ENCODE data around the gene CLIC4. TPM values are rescaled to one million over a fixed set of nuclear protein-coding genes. Genes with fewer than 3 reads are reported as not detected.
A peak's percentile ranks its signal among the peaks of the same experiment; 100 is the strongest.

CLIC4 gene
- total and polyA plus RNA-seq, 2 of the 8 experiments (the other 6 are each of a cell fraction or from before 2014, with no cell fraction given), result 77.5 to 293 TPM

GRCh38 chr1:24751833-24752232 lies 6.6 kb downstream of the CLIC4 start:
- H3K27ac ChIP-seq (ENCODE audit: low read depth, low read length), result no peak overlapping the region
- TF ChIP-seq GTF2F1 (IDR thresholded peaks at IDR 0.05; ENCODE audit: borderline replicate concordance, low read depth, low read length) (no peak), EZH2 (IDR thresholded peaks at IDR 0.05; ENCODE audit: low read depth, low read length, severe bottlenecking) (no peak), TAF1 (IDR thresholded peaks at IDR 0.05; ENCODE audit: low read depth, low read length) (no peak), E2F6 (IDR thresholded peaks at IDR 0.05) (no peak), ATF2 (IDR thresholded peaks at IDR 0.05; ENCODE audit: low read length) (no peak), CBX5 (IDR thresholded peaks at IDR 0.05; ENCODE audit: low read depth, low read length) (no peak), BRCA1 (IDR thresholded peaks at IDR 0.05; ENCODE audit: low read depth, low read length) (no peak), HDAC2 (IDR thresholded peaks at IDR 0.05; ENCODE audit: borderline replicate concordance in 1 of 2, low read depth in 2 of 2, low read length in 2 of 2) (no peak), USF2 (IDR thresholded peaks at IDR 0.05; ENCODE audit: low read length) (no peak)

More at GRCh38 chr1:24751833-24752232, 6.6 kb downstream of the CLIC4 start:
- H4K8ac ChIP-seq (ENCODE audit: extremely low read depth, insufficient read depth, low read length), result no peak overlapping the region
- FAIRE-seq, result no peak
- ChIA-PET CTCF (ENCODE audit: partially characterized antibody) (interaction anchor here (1.0 to 1.4 kb wide), 3 partner anchors 11 to 69 kb away, joined by 3 to 6 read pairs (median 4); no protein-coding TSS in a partner anchor), POLR2A (ENCODE audit: partially characterized antibody) (interaction anchor here (1.0 to 2.0 kb wide), 6 partner anchors 11 to 52 kb away, joined by 4 to 11 read pairs (median 6); no protein-coding TSS in a partner anchor)
- H2AFZ ChIP-seq (ENCODE audit: low read length), result no peak overlapping the region
- WGBS, 2 experiments (ENCODE audit: extremely low coverage in 1 of 2, insufficient coverage in 1 of 2, insufficient read length in 1 of 2, insufficient replicate concordance in 2 of 2, low coverage in 1 of 2, low lambda C conversion rate in 2 of 2, missing lambda C conversion rate in 1 of 2), result 94% methylated on average over 1 of the region's 1 CpG; no CpG with 5 or more reads in 1 of the 2 experiments
- H3K9me3 ChIP-seq (ENCODE audit: insufficient read depth in 2 of 2, low read depth in 1 of 2, low read length in 1 of 2), result no peaks in the 10 kb centered on the region
- H3K23me2 ChIP-seq (ENCODE audit: low read depth, low read length), result peaks cover 2% of the 10 kb centered on the region; the same call in 1 of the 2 replicates
- H3K4me3 ChIP-seq (ENCODE audit: extremely low read depth in 1 of 4, insufficient read depth in 2 of 4, low read depth in 3 of 4, low read length in 4 of 4), result no peak overlapping the region
- peaks cover 0 to 7% (median 2%) of the 10 kb centered on the region in 4 experiments; a peak in 2 of 7 replicates for H3K4me1 ChIP-seq (replicated peaks in 1 of 4; ENCODE audit: control insufficient read depth in 3 of 4, insufficient read depth in 4 of 4, low read length in 3 of 4)
- peaks cover 26 to 28% of the 10 kb centered on the region in 2 experiments for H4K20me1 ChIP-seq (replicated peaks in 1 of 2; ENCODE audit: control insufficient read depth in 1 of 2, insufficient read depth in 2 of 2, low read length in 2 of 2)
- H3K56ac ChIP-seq (replicated peaks; ENCODE audit: insufficient read length, low read depth, low read length), result no peak overlapping the region
- H2BK20ac ChIP-seq (ENCODE audit: low read length), result no peak overlapping the region
- no peak overlapping the region for H3K4ac ChIP-seq (replicated peaks; ENCODE audit: insufficient read length, low read depth, low read length)
- no peak overlapping the region for H2BK5ac ChIP-seq (ENCODE audit: low read depth, low read length)
- no peak overlapping the region for H3K23ac ChIP-seq (ENCODE audit: insufficient read length)
- H3K36me3 ChIP-seq (ENCODE audit: control insufficient read depth in 2 of 4, insufficient read depth in 4 of 4, low read length in 3 of 4), result peaks cover 0 to 10% (median 0%) of the 10 kb centered on the region in 4 experiments; a peak in 2 of 8 replicates
- no peak overlapping the region for H4K5ac ChIP-seq (ENCODE audit: insufficient read length, low read depth, low read length)
- no peak overlapping the region for H3K14ac ChIP-seq (ENCODE audit: insufficient read length)
- H3K4me2 ChIP-seq (ENCODE audit: insufficient read depth in 1 of 2, low read depth in 2 of 2, low read length in 2 of 2), result no peak overlapping the region; a peak in 1 of 4 replicates
- no peak overlapping the region for H3K9ac ChIP-seq (replicated peaks in 1 of 4; ENCODE audit: extremely low read depth in 1 of 4, low read depth in 3 of 4, low read length in 3 of 4)
- peak in 1 of 2 experiments; percentile 41 for DNase-seq (ENCODE audit: low read depth in 1 of 2, low spot score in 2 of 2)
- H2BK15ac ChIP-seq (ENCODE audit: low read length), result no peak overlapping the region
- no peak overlapping the region for H3K18ac ChIP-seq (ENCODE audit: extremely low read depth, low read length)
- H2AK5ac ChIP-seq (ENCODE audit: low read depth, low read length), result no peak overlapping the region
- H2BK120ac ChIP-seq (replicated peaks; ENCODE audit: low read depth, low read length), result no peak overlapping the region
- no peaks in the 10 kb centered on the region; the same call in none of the 2 replicates for H3K79me1 ChIP-seq (ENCODE audit: low read depth, low read length)
- H2BK12ac ChIP-seq (ENCODE audit: low read depth, low read length), result no peak overlapping the region
- no peak overlapping the region for H4K91ac ChIP-seq (replicated peaks; ENCODE audit: insufficient read length, low read length)
- peaks cover 60 to 97% of the 10 kb centered on the region in 2 experiments for H3K79me2 ChIP-seq (ENCODE audit: control insufficient read depth in 1 of 2, insufficient read depth in 2 of 2, low read length in 2 of 2)
- H3K27me3 ChIP-seq (replicated peaks in 1 of 4; ENCODE audit: control insufficient read depth in 3 of 4, extremely low read depth in 1 of 4, insufficient read depth in 3 of 4, low read length in 3 of 4), result no peaks in the 10 kb centered on the region
